OCI-LY3 (cell line): ENCODE results near the gene HCK.
A peak's percentile ranks its signal among the peaks of the same experiment; 100 is the strongest.

ENCODE experiments used
- H2AFZ ChIP-seq: fragments of 200-600, 300-600 bp; shearing (Covaris generic); 2 replicates; pipeline ENCODE4 v1.6.0; 2014; ENCODE audit warnings: antibody characterized with exemption, low read depth, low read length
- H3K27ac ChIP-seq: fragments of 200-600, 300-600 bp; sonication (generic); 2 replicates; pipeline ENCODE4 v1.5.1; 2014; ENCODE audit warnings: mild to moderate bottlenecking, low read length, moderate library complexity, mixed read lengths
- H3K27me3 ChIP-seq: fragments of 200-600, 300-600 bp; sonication (generic); 2 replicates; pipeline ENCODE4 v1.6.1; 2014; ENCODE audit warnings: low read depth, low read length, mixed read lengths
- H3K36me3 ChIP-seq: fragments of 200-600, 300-600 bp; sonication (generic); replicated peaks from 2 replicates; pipeline ENCODE3; 2014; ENCODE audit warnings: low read depth, low read length, mixed read lengths
- H3K4me1 ChIP-seq: fragments of 300-600, 200-600 bp; sonication (generic); 2 replicates; pipeline ENCODE4 v1.6.1; 2014; ENCODE audit warnings: low read length, mixed read lengths
- H3K4me2 ChIP-seq: fragments of 200-600, 300-600 bp; sonication (generic); 2 replicates; pipeline ENCODE4 v1.6.1; 2014; ENCODE audit warnings: low read length, mixed read lengths
- H3K4me3 ChIP-seq: fragments of 300-600, 200-600 bp; sonication (generic); 2 replicates; pipeline ENCODE4 v1.5.1; 2014; ENCODE audit warnings: antibody characterized with exemption, mild to moderate bottlenecking, low read length, moderate library complexity
- H3K79me2 ChIP-seq: fragments of 300-600, 200-600 bp; shearing (Covaris generic); 2 replicates; pipeline ENCODE4 v1.6.1; 2014; ENCODE audit warnings: mild to moderate bottlenecking, low read length, mixed read lengths
- H3K9ac ChIP-seq: fragments of 300-600, 200-600 bp; shearing (Covaris generic); 2 replicates; pipeline ENCODE4 v1.6.0; 2014; ENCODE audit warnings: mild to moderate bottlenecking, low read length, moderate library complexity
- H3K9me3 ChIP-seq: fragments of 200-600, 300-600 bp; shearing (Covaris generic); 2 replicates; pipeline ENCODE4 v1.6.1; 2014; ENCODE audit warnings: low read length, mixed read lengths; ENCODE audit not compliant: insufficient read depth
- H4K20me1 ChIP-seq: fragments of 200-600, 300-600 bp; sonication (generic); 2 replicates; pipeline ENCODE4 v1.6.1; 2016; ENCODE audit warnings: low read length, mixed read lengths; ENCODE audit not compliant: insufficient read depth
- EZH2phosphoT487 ChIP-seq: fragments of 200-600 bp; shearing (Covaris generic); IDR thresholded peaks from 2 replicates; pipeline ENCODE4 v1.6.1; 2018; ENCODE audit warnings: antibody characterized with exemption, mixed run types, low read depth
- TF ChIP-seq, protein P1 (sequence below): fragments of 200-600, 300-600 bp; sonication (generic); IDR thresholded peaks from 2 replicates; pipeline ENCODE4 v1.5.1; 2014; ENCODE audit warnings: antibody characterized with exemption, low read length, low read depth

HCK gene

GRCh38 chr20:32050851-32051556 lies 1.0 kb upstream of the HCK start:
- Histone ChIP-seq H2AFZ (no peak overlapping the region), H4K20me1 (peaks cover 20% of the 10 kb centered on the region), H3K36me3 (peaks cover 26% of the 10 kb centered on the region), H3K79me2 (peaks cover 45% of the 10 kb centered on the region), H3K4me1 (peaks cover 37% of the 10 kb centered on the region), H3K27me3 (no peaks in the 10 kb centered on the region), H3K4me2 (peak overlapping the region; percentile 95), H3K9me3 (no peaks in the 10 kb centered on the region), H3K4me3 (peak overlapping the region; percentile 94), H3K9ac (peak overlapping the region; percentile 100), H3K27ac (peak overlapping the region; percentile 91)
- no peak for TF ChIP-seq EZH2phosphoT487
- TF ChIP-seq, protein P1, sequence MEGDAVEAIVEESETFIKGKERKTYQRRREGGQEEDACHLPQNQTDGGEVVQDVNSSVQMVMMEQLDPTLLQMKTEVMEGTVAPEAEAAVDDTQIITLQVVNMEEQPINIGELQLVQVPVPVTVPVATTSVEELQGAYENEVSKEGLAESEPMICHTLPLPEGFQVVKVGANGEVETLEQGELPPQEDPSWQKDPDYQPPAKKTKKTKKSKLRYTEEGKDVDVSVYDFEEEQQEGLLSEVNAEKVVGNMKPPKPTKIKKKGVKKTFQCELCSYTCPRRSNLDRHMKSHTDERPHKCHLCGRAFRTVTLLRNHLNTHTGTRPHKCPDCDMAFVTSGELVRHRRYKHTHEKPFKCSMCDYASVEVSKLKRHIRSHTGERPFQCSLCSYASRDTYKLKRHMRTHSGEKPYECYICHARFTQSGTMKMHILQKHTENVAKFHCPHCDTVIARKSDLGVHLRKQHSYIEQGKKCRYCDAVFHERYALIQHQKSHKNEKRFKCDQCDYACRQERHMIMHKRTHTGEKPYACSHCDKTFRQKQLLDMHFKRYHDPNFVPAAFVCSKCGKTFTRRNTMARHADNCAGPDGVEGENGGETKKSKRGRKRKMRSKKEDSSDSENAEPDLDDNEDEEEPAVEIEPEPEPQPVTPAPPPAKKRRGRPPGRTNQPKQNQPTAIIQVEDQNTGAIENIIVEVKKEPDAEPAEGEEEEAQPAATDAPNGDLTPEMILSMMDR = no peak; the same call in none of the 2 replicates

- Histone ChIP-seq H3K36me3 (peaks cover 29% of the 10 kb centered on the region), H3K27me3 (no peaks in the 10 kb centered on the region), H3K4me3 (peak overlapping the region; percentile 94), H3K9ac (peak overlapping the region; percentile 100), H3K27ac (peak overlapping the region; percentile 91), H3K4me1 (peaks cover 43% of the 10 kb centered on the region), H3K4me2 (peak overlapping the region; percentile 95), H3K79me2 (peaks cover 52% of the 10 kb centered on the region), H3K9me3 (no peaks in the 10 kb centered on the region), H4K20me1 (peaks cover 23% of the 10 kb centered on the region), H2AFZ (no peak overlapping the region)
- TF ChIP-seq, protein P1 = no peak
- TF ChIP-seq EZH2phosphoT487 = no peak
Observed at GRCh38 chr20:32051720-32052089, 337 bp upstream of the HCK start.

DNA sequence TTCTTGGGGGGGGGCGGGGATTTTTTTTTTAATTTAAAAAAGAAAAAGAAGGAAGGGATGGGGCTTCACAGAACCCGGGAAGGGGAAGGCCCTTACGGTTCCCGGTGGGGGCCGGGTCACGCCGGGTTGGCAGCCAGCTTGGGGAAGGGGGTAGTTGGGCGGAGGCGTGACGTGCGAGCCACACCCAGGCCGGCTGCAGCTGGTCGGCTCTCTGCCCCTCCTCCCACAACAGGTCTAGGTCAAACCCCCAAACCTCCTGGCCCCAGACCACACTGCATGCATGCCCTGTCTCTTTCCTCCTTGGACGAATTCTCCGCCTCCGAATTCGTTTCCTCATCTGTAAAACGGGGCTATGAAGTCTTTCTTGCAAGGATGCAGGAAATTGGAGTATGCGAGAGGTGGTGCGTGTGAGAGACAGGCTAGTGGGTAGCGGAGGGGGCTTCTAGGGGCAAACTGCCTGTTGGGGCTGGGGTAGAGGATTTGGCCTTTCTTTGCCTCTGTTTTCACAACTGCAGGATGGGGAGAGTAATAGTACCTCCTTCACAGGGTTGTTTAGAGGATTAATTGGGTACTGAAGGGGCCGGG lies 828 bp downstream of the HCK start:
- Histone ChIP-seq H2AFZ (no peak overlapping the region), H3K4me2 (peak overlapping the region; percentile 95), H3K27me3 (no peaks in the 10 kb centered on the region), H3K36me3 (peaks cover 39% of the 10 kb centered on the region), H3K4me1 (peaks cover 55% of the 10 kb centered on the region), H3K9ac (peak overlapping the region; percentile 100), H3K9me3 (no peaks in the 10 kb centered on the region), H3K4me3 (peak overlapping the region; percentile 94), H4K20me1 (peaks cover 35% of the 10 kb centered on the region), H3K79me2 (peaks cover 63% of the 10 kb centered on the region), H3K27ac (peak overlapping the region; percentile 91)
- TF ChIP-seq EZH2phosphoT487 = no peak
- TF ChIP-seq, protein P1 = no peak

DNA sequence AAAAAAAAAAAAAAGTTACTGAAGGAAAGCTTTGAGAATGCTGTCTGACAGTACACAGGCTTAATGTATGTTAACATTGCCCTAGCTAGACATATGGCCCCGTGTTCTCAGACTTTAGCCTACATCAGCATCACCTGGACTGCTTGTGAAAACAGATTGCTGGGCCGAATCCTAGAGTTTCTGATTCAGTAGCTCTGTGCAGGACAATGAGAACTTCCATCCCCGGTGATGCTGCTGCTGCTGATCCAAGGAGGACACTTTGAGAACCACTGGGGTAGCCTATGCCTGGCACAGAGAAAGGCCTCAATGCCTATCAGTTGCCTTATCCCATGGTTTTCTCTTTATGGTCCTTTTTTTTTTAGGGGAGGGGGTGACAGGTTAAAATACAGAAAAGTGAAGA lies 1.6 kb downstream of the HCK start:
- Histone ChIP-seq H3K4me1 (peaks cover 62% of the 10 kb centered on the region), H3K4me3 (peak overlapping the region; percentile 94), H3K36me3 (peaks cover 42% of the 10 kb centered on the region), H3K79me2 (peaks cover 71% of the 10 kb centered on the region), H2AFZ (no peak overlapping the region), H3K9me3 (no peaks in the 10 kb centered on the region), H4K20me1 (peaks cover 42% of the 10 kb centered on the region), H3K4me2 (peak overlapping the region; percentile 78), H3K27ac (peak overlapping the region; percentile 91), H3K9ac (peak overlapping the region; percentile 100), H3K27me3 (no peaks in the 10 kb centered on the region)
- TF ChIP-seq EZH2phosphoT487 = no peak
- TF ChIP-seq, protein P1 = no peak
